ENCODE data around the gene TMEM87A.

DNA sequence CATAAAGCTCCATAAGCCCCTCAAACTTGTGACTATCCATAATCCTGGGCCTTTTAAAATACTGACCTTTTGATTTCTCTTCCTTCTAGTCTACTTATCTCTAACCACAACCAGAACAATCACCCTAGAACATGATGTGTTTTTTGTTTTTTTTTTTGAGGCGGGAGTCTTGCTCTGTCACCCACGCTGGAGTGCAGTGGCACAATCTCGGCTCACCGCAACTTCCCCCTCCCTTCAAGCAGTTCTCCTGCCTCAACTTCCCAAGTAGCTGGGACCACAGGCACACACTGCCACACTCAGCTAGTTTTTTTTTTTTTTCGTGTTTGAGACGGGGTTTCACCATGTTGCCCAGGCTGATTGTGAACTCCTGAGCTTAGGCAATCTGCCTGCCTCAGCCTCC, 90.3 kb downstream of the TMEM87A start:
- no peak for TF ChIP-seq RCOR1 (IDR thresholded peaks at IDR 0.05; ENCODE audit: insufficient replicate concordance, low read length)
- no peak for TF ChIP-seq POLR2A (IDR thresholded peaks at IDR 0.05; ENCODE audit: low read depth, low read length)
- TF ChIP-seq, protein P1, sequence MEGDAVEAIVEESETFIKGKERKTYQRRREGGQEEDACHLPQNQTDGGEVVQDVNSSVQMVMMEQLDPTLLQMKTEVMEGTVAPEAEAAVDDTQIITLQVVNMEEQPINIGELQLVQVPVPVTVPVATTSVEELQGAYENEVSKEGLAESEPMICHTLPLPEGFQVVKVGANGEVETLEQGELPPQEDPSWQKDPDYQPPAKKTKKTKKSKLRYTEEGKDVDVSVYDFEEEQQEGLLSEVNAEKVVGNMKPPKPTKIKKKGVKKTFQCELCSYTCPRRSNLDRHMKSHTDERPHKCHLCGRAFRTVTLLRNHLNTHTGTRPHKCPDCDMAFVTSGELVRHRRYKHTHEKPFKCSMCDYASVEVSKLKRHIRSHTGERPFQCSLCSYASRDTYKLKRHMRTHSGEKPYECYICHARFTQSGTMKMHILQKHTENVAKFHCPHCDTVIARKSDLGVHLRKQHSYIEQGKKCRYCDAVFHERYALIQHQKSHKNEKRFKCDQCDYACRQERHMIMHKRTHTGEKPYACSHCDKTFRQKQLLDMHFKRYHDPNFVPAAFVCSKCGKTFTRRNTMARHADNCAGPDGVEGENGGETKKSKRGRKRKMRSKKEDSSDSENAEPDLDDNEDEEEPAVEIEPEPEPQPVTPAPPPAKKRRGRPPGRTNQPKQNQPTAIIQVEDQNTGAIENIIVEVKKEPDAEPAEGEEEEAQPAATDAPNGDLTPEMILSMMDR (conservative IDR thresholded peaks at IDR 0.05; ENCODE audit: low read depth, low read length), result no peak
- TF ChIP-seq CHD1 (IDR thresholded peaks at IDR 0.05; ENCODE audit: low read depth, low read length), result no peak
- no peak for TF ChIP-seq CEBPB (IDR thresholded peaks at IDR 0.05; ENCODE audit: low read depth, low read length)
- no peak for TF ChIP-seq MAFK (IDR thresholded peaks at IDR 0.05; ENCODE audit: low read depth, low read length)

Measured in IMR-90 (cell line).